GM21360 (cell line): ENCODE data around the gene SMC1A.

Source experiments
- ATAC-seq: cut with Tn5 transposase; IDR thresholded peaks from one replicate; pipeline ENCODE4 v1.9.1; 2021; ENCODE audit warnings: mild to moderate bottlenecking, moderate library complexity; ENCODE audit not compliant: unreplicated experiment

The SMC1A gene

GRCh38 chrX:53347948-53348347, 74.5 kb downstream of the SMC1A start:
- ATAC-seq: no peak

- ATAC-seq: no peak
These were observed 81.4 kb downstream of the SMC1A start for GRCh38 chrX:53340852-53341645.

- no peak for ATAC-seq
These were observed 85.4 kb downstream of the SMC1A start for GRCh38 chrX:53337101-53337500.

GRCh38 chrX:53333853-53334252, 88.6 kb downstream of the SMC1A start:
- ATAC-seq: no peak

- ATAC-seq: no peak
These were observed 90.2 kb downstream of the SMC1A start for GRCh38 chrX:53332204-53332603.

GRCh38 chrX:53330331-53330730, 92.1 kb downstream of the SMC1A start:
- no peak for ATAC-seq

- ATAC-seq: no peak
These were observed 97.7 kb downstream of the SMC1A start for GRCh38 chrX:53324803-53325202.
